ENCODE measurements around the gene CLRN1. TPM values are rescaled to one million over a fixed set of nuclear protein-coding genes. Genes with fewer than 3 reads are reported as not detected.

The CLRN1 gene
- total and polyA plus RNA-seq, 2 of the 13 experiments (the other 11 are each of a cell fraction or from before 2014, with no cell fraction given): not detected

GRCh38 chr3:150985711-150986110, 13.2 kb upstream of the CLRN1 start:
- H3K4me1 ChIP-seq (ENCODE audit: insufficient read depth, low read length): no peaks in the 10 kb centered on the region
- POLR2A ChIA-PET: no interaction called here
- no peaks in the 10 kb centered on the region for H3K36me3 ChIP-seq (replicated peaks in 1 of 2; ENCODE audit: control insufficient read depth in 1 of 2, insufficient read depth in 2 of 2, low read length in 2 of 2)
- H3K9ac ChIP-seq (ENCODE audit: insufficient read depth, low read depth, low read length): no peak overlapping the region
- H3K4me2 ChIP-seq (ENCODE audit: low read depth, low read length): no peak overlapping the region
- DNase-seq (ENCODE audit: low spot score) (no peak), FAIRE-seq (no peak), ATAC-seq (no peak)
- CTCF ChIA-PET (ENCODE audit: low intra/inter-chr PET ratio, low total read pairs): no interaction called here
- H4K20me1 ChIP-seq (ENCODE audit: insufficient read depth, low read length): no peaks in the 10 kb centered on the region
- in situ Hi-C loops (cut with HindIII; ENCODE audit: extremely low pct_ligation_motif_present, low pct_unique_long_range_greater_than_20kb) (no loop called here), intact Hi-C loops (cut with micrococcal nuclease; ENCODE audit: unreplicated experiment) (no loop called here)
- TF ChIP-seq ADNP (CRISPR knock-in tag; IDR thresholded peaks at IDR 0.05) (no peak), ZZZ3 (CRISPR knock-in tag; IDR thresholded peaks at IDR 0.05; ENCODE audit: borderline replicate concordance) (no peak), ZNF337 (CRISPR knock-in tag; IDR thresholded peaks at IDR 0.05; ENCODE audit: borderline replicate concordance, low read depth) (no peak), HNRNPL (IDR thresholded peaks at IDR 0.05; ENCODE audit: low read depth, low read length) (no peak), ZNF510 (CRISPR knock-in tag; IDR thresholded peaks at IDR 0.05; ENCODE audit: low read depth) (no peak), SP140L (CRISPR knock-in tag; IDR thresholded peaks at IDR 0.05; ENCODE audit: borderline replicate concordance) (no peak), MIER3 (CRISPR knock-in tag; IDR thresholded peaks at IDR 0.05; ENCODE audit: borderline replicate concordance) (no peak)
- no peaks in the 10 kb centered on the region for H3K9me3 ChIP-seq (ENCODE audit: low read length)
- no peak overlapping the region for H3K27ac ChIP-seq (ENCODE audit: extremely low read length, insufficient read depth, low read length)
- no peak overlapping the region for H3K4me3 ChIP-seq (replicated peaks in 1 of 3; ENCODE audit: insufficient read depth in 1 of 3, low read depth in 2 of 3, low read length in 3 of 3)
- no TSS peak for BruUV-seq (replicated peaks)
- no peaks in the 10 kb centered on the region for H3K79me2 ChIP-seq (ENCODE audit: insufficient read depth, low read length)
- H2AFZ ChIP-seq (ENCODE audit: low read length): no peak overlapping the region
- H3K27me3 ChIP-seq (ENCODE audit: control insufficient read depth in 1 of 2, insufficient read depth in 2 of 2, low read length in 2 of 2): no peaks in the 10 kb centered on the region

- H3K27me3 ChIP-seq (ENCODE audit: control insufficient read depth in 1 of 2, insufficient read depth in 2 of 2, low read length in 2 of 2): peaks cover 0 to 1% of the 10 kb centered on the region in 2 experiments; a peak in 1 of 5 replicates
- POLR2A ChIA-PET: no interaction called here
- no peak overlapping the region for H3K4me3 ChIP-seq (replicated peaks in 1 of 3; ENCODE audit: insufficient read depth in 1 of 3, low read depth in 2 of 3, low read length in 3 of 3)
- no peak overlapping the region for H2AFZ ChIP-seq (ENCODE audit: low read length)
- ATAC-seq: no peak
- in situ Hi-C loops (cut with HindIII; ENCODE audit: extremely low pct_ligation_motif_present, low pct_unique_long_range_greater_than_20kb) (no loop called here), intact Hi-C loops (cut with micrococcal nuclease; ENCODE audit: unreplicated experiment) (no loop called here)
- CTCF ChIA-PET (ENCODE audit: low intra/inter-chr PET ratio, low total read pairs): no interaction called here
- no peaks in the 10 kb centered on the region for H3K9me3 ChIP-seq (ENCODE audit: low read length)
- no peak for FAIRE-seq
- no peaks in the 10 kb centered on the region for H3K36me3 ChIP-seq (replicated peaks in 1 of 2; ENCODE audit: control insufficient read depth in 1 of 2, insufficient read depth in 2 of 2, low read length in 2 of 2)
- no peaks in the 10 kb centered on the region for H3K79me2 ChIP-seq (ENCODE audit: insufficient read depth, low read length)
- H3K27ac ChIP-seq (ENCODE audit: extremely low read length, insufficient read depth, low read length): no peak overlapping the region
- no peak overlapping the region for H3K9ac ChIP-seq (ENCODE audit: insufficient read depth, low read depth, low read length)
- no peak for TF ChIP-seq WIZ (CRISPR knock-in tag; IDR thresholded peaks at IDR 0.05)
- no peaks in the 10 kb centered on the region for H3K4me1 ChIP-seq (ENCODE audit: insufficient read depth, low read length)
- H3K4me2 ChIP-seq (ENCODE audit: low read depth, low read length): no peak overlapping the region
- no peaks in the 10 kb centered on the region for H4K20me1 ChIP-seq (ENCODE audit: insufficient read depth, low read length)
- DNase-seq (ENCODE audit: low spot score): no peak
- no TSS peak for BruUV-seq (replicated peaks)
Measured at GRCh38 chr3:150984066-150984465, 11.5 kb upstream of the CLRN1 start.

Measured in HepG2 (cell line).